PC-3 (cell line): ENCODE measurements around the gene KCP. TPM values are rescaled to one million over a fixed set of nuclear protein-coding genes. Genes with fewer than 3 reads are reported as not detected.

Experiments
- ATAC-seq: fragments of 200-7000 bp; cut with Tn5 transposase; 2 replicates; pipeline ENCODE4 v1.9.1; 2020; ENCODE audit warnings: mild to moderate bottlenecking, moderate library complexity
- BruUV-seq: library from RNA; stranded (reverse); fragments of 400-500 nt; replicated peaks from 2 replicates; lab custom pipeline; 2021; lab: Mats Ljungman, UMichigan
- CTCF ChIA-PET: fragments of 300-600 bp; sonication (Branson Sonifier 250); formaldehyde crosslinking; loops from one replicate; lab custom pipeline; 2022; ENCODE audit warnings: antibody characterized with exemption; lab: Charles Lee
- POLR2A ChIA-PET: fragments of 300-600 bp; sonication (Branson Sonifier 250); formaldehyde crosslinking; loops from one replicate; lab custom pipeline; 2022; ENCODE audit warnings: antibody characterized with exemption; ENCODE audit not compliant: unreplicated experiment; lab: Charles Lee
- DNase-seq: peaks from one replicate; pipeline ENCODE4 v3.0.0-alpha.2; 2015
- H2AFZ ChIP-seq: fragments of 300-600 bp; sonication (generic); 2 replicates; pipeline ENCODE4 v1.6.0; 2016; ENCODE audit warnings: antibody characterized with exemption, low read length
- H3F3A ChIP-seq: fragments of 300-600 bp; sonication (generic); one replicate; pipeline ENCODE4 v1.6.0; 2017; ENCODE audit warnings: antibody characterized with exemption, low read length, control low read depth, mild to moderate bottlenecking; ENCODE audit not compliant: unreplicated experiment
- H3K27ac ChIP-seq: fragments of 300-600 bp; sonication (generic); 2 replicates; pipeline ENCODE4 v1.5.1; 2016; ENCODE audit warnings: mild to moderate bottlenecking, low read length
- H3K27me3 ChIP-seq: fragments of 300-600 bp; sonication (generic); 2 replicates; pipeline ENCODE4 v1.6.1; 2016; ENCODE audit warnings: low read length, mixed read lengths
- H3K36me3 ChIP-seq: fragments of 300-600 bp; sonication (generic); 2 replicates; pipeline ENCODE4 v1.6.1; 2016; ENCODE audit warnings: low read depth, mixed run types, low read length, mixed read lengths
- H3K4me1 ChIP-seq: fragments of 300-600 bp; sonication (generic); 2 replicates; pipeline ENCODE4 v1.5.1; 2016; ENCODE audit warnings: low read length; ENCODE audit not compliant: insufficient read depth
- H3K4me2 ChIP-seq: fragments of 300-600 bp; sonication (generic); 2 replicates; pipeline ENCODE4 v1.6.0; 2016; ENCODE audit warnings: low read length
- H3K4me3 ChIP-seq: fragments of 300-600 bp; sonication (generic); 2 replicates; pipeline ENCODE4 v1.5.1; 2016; ENCODE audit warnings: mild to moderate bottlenecking, low read length, mixed read lengths
- H3K79me2 ChIP-seq: fragments of 300-600 bp; sonication (generic); 2 replicates; pipeline ENCODE4 v1.6.1; 2017; ENCODE audit warnings: low read length, mixed read lengths
- H3K9ac ChIP-seq: fragments of 300-600 bp; sonication (generic); 2 replicates; pipeline ENCODE4 v1.6.0; 2016; ENCODE audit warnings: mild to moderate bottlenecking, low read length
- H3K9me2 ChIP-seq: fragments of 300-600 bp; sonication (generic); replicated peaks from 2 replicates; pipeline ENCODE4 v1.6.1; 2016; ENCODE audit warnings: mixed run types, low read length, mixed read lengths
- H3K9me3 ChIP-seq: fragments of 300-600 bp; sonication (generic); 2 replicates; pipeline ENCODE4 v1.6.1; 2016; ENCODE audit warnings: low read length, mixed read lengths
- H4K20me1 ChIP-seq: fragments of 300-600 bp; sonication (generic); 2 replicates; pipeline ENCODE4 v1.6.1; 2016; ENCODE audit warnings: low read length, mixed read lengths
- CTCF ChIP-seq: fragments of 300-600 bp; sonication (generic); conservative IDR thresholded peaks from 2 replicates; pipeline ENCODE4 v1.5.1; 2017; ENCODE audit warnings: antibody characterized with exemption, low read depth, mild to moderate bottlenecking, low read length
- EZH2 ChIP-seq: fragments of 300-600 bp; sonication (generic); IDR thresholded peaks from one replicate; pipeline ENCODE4 v1.6.1; 2017; ENCODE audit warnings: antibody characterized with exemption, mild to moderate bottlenecking, low read length; ENCODE audit not compliant: unreplicated experiment
- EZH2phosphoT487 ChIP-seq: fragments of 300-600 bp; sonication (generic); IDR thresholded peaks from 2 replicates; pipeline ENCODE4 v1.6.1; 2018; ENCODE audit warnings: mild to moderate bottlenecking, antibody characterized with exemption, low read length, borderline replicate concordance
- intact Hi-C: fragments of 100-400 bp; cut with micrococcal nuclease; formaldehyde crosslinking; loops from 2 replicates; pipeline ENCODE4 v1.9.0; 2023
- total RNA-seq: library from RNA; depleted of rRNA; stranded (reverse); fragments of >200 nt; gene quantifications from 2 replicates; pipeline ENCODE4 v1.2.3, GENCODE V29; 2014

KCP gene
- total RNA-seq, 1 experiment from 2014 or later, result 3.2 TPM

GRCh38 chr7:128893251-128894100 is 17.0 kb downstream of the KCP start:
- H3F3A ChIP-seq, result no peaks in the 10 kb centered on the region
- H2AFZ ChIP-seq, result peak overlapping the region; percentile 24; the same call in 1 of the 2 replicates
- DNase-seq (peak; percentile 92), ATAC-seq (peak; percentile 75)
- TSS peak; percentile 68 for BruUV-seq
- TF ChIP-seq EZH2phosphoT487, result no peak
- TF ChIP-seq CTCF, result no peak
- TF ChIP-seq EZH2, result no peak
- ChIA-PET CTCF (no interaction called here), POLR2A (interaction anchor here (0.5 kb wide), 1 partner anchor 15 kb away, joined by 10 read pairs; no protein-coding TSS in a partner anchor)
- peak overlapping the region; percentile 30; the same call in 1 of the 2 replicates for H3K4me3 ChIP-seq
- H3K27me3 ChIP-seq, result no peaks in the 10 kb centered on the region
- H3K9me3 ChIP-seq, result no peaks in the 10 kb centered on the region
- peak overlapping the region; percentile 79 for H3K4me2 ChIP-seq
- no peaks in the 10 kb centered on the region for H3K36me3 ChIP-seq
- H3K27ac ChIP-seq, result peak overlapping the region; percentile 57
- intact Hi-C loops, result no loop called here
- no peaks in the 10 kb centered on the region for H4K20me1 ChIP-seq
- no peak overlapping the region for H3K9ac ChIP-seq
- no peaks in the 10 kb centered on the region for H3K79me2 ChIP-seq
- peaks cover 35% of the 10 kb centered on the region for H3K4me1 ChIP-seq
- no peaks in the 10 kb centered on the region for H3K9me2 ChIP-seq

GRCh38 chr7:128892521-128893250 is 17.8 kb downstream of the KCP start:
- H3K9ac ChIP-seq, result no peak overlapping the region
- no TSS peak for BruUV-seq
- ChIA-PET POLR2A (interaction anchor here (0.5 kb wide), 1 partner anchor 16 kb away, joined by 10 read pairs; no protein-coding TSS in a partner anchor), CTCF (no interaction called here)
- no peaks in the 10 kb centered on the region for H3K36me3 ChIP-seq
- peak overlapping the region; percentile 57 for H3K27ac ChIP-seq
- peaks cover 35% of the 10 kb centered on the region for H3K4me1 ChIP-seq
- no peaks in the 10 kb centered on the region for H3K79me2 ChIP-seq
- peak overlapping the region; percentile 24; the same call in 1 of the 2 replicates for H2AFZ ChIP-seq
- H3K9me3 ChIP-seq, result no peaks in the 10 kb centered on the region
- DNase-seq (no peak), ATAC-seq (peak; percentile 35)
- H3F3A ChIP-seq, result no peaks in the 10 kb centered on the region
- H3K4me2 ChIP-seq, result peak overlapping the region; percentile 79
- no peaks in the 10 kb centered on the region for H3K27me3 ChIP-seq
- no peaks in the 10 kb centered on the region for H3K9me2 ChIP-seq
- TF ChIP-seq EZH2phosphoT487 (no peak), CTCF (no peak)
- intact Hi-C loops, result no loop called here
- H3K4me3 ChIP-seq, result peak overlapping the region; percentile 30; the same call in 1 of the 2 replicates
- no peaks in the 10 kb centered on the region for H4K20me1 ChIP-seq
